Ishikawa (cell line): ENCODE results near the gene UBL4A.

Experiments used
- EGR1 ChIP-seq: IDR thresholded peaks from 2 replicates; pipeline ENCODE4 v1.6.1; 2012
- FOXM1 ChIP-seq: IDR thresholded peaks from 2 replicates; pipeline ENCODE4 v1.6.1; 2012; ENCODE audit warnings: low read depth, borderline replicate concordance
- TAF1 ChIP-seq: IDR thresholded peaks from 2 replicates; pipeline ENCODE4 v1.6.1; 2012; ENCODE audit warnings: low read depth, mild to moderate bottlenecking
- TF ChIP-seq, protein P1 (sequence below): IDR thresholded peaks from 2 replicates; pipeline ENCODE4 v1.6.1; 2012; ENCODE audit warnings: low read depth, mild to moderate bottlenecking

DNA sequence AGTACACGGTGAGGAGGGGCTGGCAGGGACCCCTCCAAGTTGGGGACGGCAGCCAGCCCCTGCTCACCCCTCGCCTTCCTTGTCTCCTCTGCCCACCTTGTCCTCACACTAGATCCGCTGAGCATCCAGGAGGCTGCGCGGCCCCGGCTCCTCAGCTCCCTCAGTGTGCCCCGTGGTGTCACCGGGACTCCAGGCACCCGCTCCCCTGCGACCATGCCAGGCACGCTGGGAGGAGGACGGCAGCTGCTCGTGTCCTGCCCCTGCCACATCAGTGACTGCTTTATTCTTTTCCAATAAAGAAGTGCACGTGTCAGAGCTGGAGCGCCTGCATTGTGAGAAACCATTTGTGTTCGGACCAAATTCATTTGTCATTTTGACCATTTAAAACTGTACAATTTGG, 36.1 kb downstream of the UBL4A start:
- TF ChIP-seq EGR1 (no peak), FOXM1 (no peak), TAF1 (no peak)
- TF ChIP-seq, protein P1, sequence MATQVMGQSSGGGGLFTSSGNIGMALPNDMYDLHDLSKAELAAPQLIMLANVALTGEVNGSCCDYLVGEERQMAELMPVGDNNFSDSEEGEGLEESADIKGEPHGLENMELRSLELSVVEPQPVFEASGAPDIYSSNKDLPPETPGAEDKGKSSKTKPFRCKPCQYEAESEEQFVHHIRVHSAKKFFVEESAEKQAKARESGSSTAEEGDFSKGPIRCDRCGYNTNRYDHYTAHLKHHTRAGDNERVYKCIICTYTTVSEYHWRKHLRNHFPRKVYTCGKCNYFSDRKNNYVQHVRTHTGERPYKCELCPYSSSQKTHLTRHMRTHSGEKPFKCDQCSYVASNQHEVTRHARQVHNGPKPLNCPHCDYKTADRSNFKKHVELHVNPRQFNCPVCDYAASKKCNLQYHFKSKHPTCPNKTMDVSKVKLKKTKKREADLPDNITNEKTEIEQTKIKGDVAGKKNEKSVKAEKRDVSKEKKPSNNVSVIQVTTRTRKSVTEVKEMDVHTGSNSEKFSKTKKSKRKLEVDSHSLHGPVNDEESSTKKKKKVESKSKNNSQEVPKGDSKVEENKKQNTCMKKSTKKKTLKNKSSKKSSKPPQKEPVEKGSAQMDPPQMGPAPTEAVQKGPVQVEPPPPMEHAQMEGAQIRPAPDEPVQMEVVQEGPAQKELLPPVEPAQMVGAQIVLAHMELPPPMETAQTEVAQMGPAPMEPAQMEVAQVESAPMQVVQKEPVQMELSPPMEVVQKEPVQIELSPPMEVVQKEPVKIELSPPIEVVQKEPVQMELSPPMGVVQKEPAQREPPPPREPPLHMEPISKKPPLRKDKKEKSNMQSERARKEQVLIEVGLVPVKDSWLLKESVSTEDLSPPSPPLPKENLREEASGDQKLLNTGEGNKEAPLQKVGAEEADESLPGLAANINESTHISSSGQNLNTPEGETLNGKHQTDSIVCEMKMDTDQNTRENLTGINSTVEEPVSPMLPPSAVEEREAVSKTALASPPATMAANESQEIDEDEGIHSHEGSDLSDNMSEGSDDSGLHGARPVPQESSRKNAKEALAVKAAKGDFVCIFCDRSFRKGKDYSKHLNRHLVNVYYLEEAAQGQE, result no peak
